Neural crest cell (in vitro differentiated cells): ENCODE measurements around the gene SRRM2. TPM values are rescaled to one million over a fixed set of nuclear protein-coding genes. Genes with fewer than 3 reads are reported as not detected.

Experiments
- DNase-seq: peaks from one replicate; pipeline ENCODE4 v3.0.0; 2021; ENCODE audit warnings: low read depth, mixed read lengths, low spot score
- H3K27ac Mint-ChIP-seq: one replicate; pipeline ENCODE4 v1.8.0; 2021; ENCODE audit warnings: mild to moderate bottlenecking, mixed read lengths; ENCODE audit not compliant: unreplicated experiment
- H3K27me3 Mint-ChIP-seq: 2 replicates; pipeline ENCODE4 v1.8.0; 2021; ENCODE audit warnings: low read depth, mild to moderate bottlenecking, mixed read lengths
- H3K36me3 Mint-ChIP-seq: 2 replicates; pipeline ENCODE4 v1.8.0; 2021; ENCODE audit warnings: low read depth, mild to moderate bottlenecking, mixed read lengths
- H3K4me1 Mint-ChIP-seq: 2 replicates; pipeline ENCODE4 v1.8.0; 2021; ENCODE audit warnings: mixed read lengths
- H3K4me3 Mint-ChIP-seq: one replicate; pipeline ENCODE4 v1.8.0; 2021; ENCODE audit warnings: mild to moderate bottlenecking, mixed read lengths
- H3K9me3 Mint-ChIP-seq: 2 replicates; pipeline ENCODE4 v1.8.0; 2021; ENCODE audit warnings: mixed read lengths
- total RNA-seq: library from RNA; stranded (reverse); gene quantifications from 2 replicates; pipeline ENCODE4 v1.2.1, GENCODE V29; 2021
- TF ChIP-seq, protein P1 (sequence below): fragments of 200-600 bp; sonication (generic); conservative IDR thresholded peaks from 2 replicates; pipeline ENCODE4 v1.5.0; 2021; ENCODE audit warnings: antibody characterized with exemption, mild to moderate bottlenecking

The SRRM2 gene
- total RNA-seq, 1 donor from 2014 or later = 803 TPM

DNA sequence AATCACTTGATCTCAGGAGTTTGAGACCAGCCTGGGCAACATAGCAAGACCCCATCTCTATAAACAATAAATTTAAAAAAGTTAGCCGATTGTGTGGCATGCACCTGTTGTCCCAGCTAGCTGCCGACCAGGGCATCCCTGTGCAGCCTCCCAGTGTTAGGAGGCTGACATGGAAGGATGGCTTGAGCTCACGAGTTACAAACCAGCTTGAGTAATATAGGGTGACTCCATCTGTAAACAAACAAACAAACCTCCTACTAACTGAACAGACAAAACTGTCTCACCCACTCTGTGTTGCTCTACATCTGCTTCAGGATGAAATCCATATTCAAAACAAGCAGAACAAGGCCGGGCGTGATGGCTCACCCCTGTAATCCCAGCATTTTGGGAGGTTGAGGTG lies 25.5 kb upstream of the SRRM2 start:
- no peak overlapping the region for H3K27ac Mint-ChIP-seq
- no peak overlapping the region for H3K4me3 Mint-ChIP-seq
- H3K27me3 Mint-ChIP-seq = peaks cover 7% of the 10 kb centered on the region
- no peaks in the 10 kb centered on the region for H3K36me3 Mint-ChIP-seq
- no peak for DNase-seq
- H3K4me1 Mint-ChIP-seq = no peaks in the 10 kb centered on the region
- TF ChIP-seq, protein P1, sequence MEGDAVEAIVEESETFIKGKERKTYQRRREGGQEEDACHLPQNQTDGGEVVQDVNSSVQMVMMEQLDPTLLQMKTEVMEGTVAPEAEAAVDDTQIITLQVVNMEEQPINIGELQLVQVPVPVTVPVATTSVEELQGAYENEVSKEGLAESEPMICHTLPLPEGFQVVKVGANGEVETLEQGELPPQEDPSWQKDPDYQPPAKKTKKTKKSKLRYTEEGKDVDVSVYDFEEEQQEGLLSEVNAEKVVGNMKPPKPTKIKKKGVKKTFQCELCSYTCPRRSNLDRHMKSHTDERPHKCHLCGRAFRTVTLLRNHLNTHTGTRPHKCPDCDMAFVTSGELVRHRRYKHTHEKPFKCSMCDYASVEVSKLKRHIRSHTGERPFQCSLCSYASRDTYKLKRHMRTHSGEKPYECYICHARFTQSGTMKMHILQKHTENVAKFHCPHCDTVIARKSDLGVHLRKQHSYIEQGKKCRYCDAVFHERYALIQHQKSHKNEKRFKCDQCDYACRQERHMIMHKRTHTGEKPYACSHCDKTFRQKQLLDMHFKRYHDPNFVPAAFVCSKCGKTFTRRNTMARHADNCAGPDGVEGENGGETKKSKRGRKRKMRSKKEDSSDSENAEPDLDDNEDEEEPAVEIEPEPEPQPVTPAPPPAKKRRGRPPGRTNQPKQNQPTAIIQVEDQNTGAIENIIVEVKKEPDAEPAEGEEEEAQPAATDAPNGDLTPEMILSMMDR = no peak
- H3K9me3 Mint-ChIP-seq = no peaks in the 10 kb centered on the region

DNA sequence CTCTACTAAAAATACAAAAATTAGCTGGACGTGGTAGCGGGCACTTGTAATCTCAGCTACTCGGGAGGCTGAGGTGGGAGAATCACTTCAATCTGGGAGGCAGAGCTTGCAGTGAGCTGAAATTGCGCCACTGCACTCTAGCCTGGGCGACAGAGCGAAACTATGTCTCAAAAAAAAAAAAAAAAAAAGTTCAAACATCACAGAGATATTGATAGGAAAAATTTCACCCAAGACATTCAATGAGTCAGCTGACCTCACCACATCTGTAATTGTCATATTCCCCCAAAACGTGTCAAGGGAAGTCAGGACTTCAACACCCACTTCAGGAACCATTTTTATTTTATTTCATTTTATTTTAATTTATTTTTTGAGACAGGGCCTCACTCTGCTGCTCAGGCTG lies 24.4 kb upstream of the SRRM2 start:
- Mint-ChIP-seq H3K27ac (no peak overlapping the region), H3K4me3 (no peak overlapping the region), H3K4me1 (no peaks in the 10 kb centered on the region), H3K36me3 (no peaks in the 10 kb centered on the region), H3K9me3 (no peaks in the 10 kb centered on the region), H3K27me3 (peaks cover 7% of the 10 kb centered on the region)
- no peak for DNase-seq
- TF ChIP-seq, protein P1 = no peak

DNA sequence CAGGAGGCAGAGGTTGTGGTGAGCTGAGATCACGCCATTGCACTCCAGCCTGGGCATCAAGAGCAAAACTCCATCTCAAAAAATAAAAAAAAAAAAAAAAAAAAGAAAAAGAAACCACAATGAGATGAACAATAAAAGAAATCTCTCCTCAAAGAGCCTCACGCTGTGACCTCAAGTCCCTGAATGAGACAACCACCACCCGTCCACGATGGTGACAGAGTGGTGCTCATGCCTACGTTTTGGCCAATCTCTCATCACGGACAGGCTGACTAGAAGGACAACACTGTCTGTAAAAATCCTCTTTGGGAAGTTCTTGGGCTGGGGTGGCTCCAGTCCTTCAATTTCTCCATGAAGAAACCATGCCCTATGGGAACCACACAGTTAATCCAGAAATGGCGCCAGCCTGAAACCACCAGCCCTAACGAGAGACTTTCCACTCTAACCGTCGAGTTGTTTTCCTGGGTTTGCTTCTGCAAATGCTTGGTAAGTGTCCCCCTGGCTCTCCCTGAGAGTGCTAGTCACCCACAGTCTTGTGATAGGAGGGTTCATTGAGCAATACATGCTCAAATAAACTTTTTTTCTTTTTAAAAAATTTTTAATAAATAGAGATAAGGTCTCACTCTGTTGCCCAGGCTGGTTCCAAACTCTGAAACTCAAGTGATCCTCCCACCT lies 17.5 kb upstream of the SRRM2 start:
- TF ChIP-seq, protein P1 = no peak
- no peak overlapping the region for H3K27ac Mint-ChIP-seq
- no peak overlapping the region for H3K4me3 Mint-ChIP-seq
- no peaks in the 10 kb centered on the region for H3K36me3 Mint-ChIP-seq
- no peaks in the 10 kb centered on the region for H3K9me3 Mint-ChIP-seq
- no peaks in the 10 kb centered on the region for H3K27me3 Mint-ChIP-seq
- no peaks in the 10 kb centered on the region for H3K4me1 Mint-ChIP-seq
- DNase-seq = no peak

DNA sequence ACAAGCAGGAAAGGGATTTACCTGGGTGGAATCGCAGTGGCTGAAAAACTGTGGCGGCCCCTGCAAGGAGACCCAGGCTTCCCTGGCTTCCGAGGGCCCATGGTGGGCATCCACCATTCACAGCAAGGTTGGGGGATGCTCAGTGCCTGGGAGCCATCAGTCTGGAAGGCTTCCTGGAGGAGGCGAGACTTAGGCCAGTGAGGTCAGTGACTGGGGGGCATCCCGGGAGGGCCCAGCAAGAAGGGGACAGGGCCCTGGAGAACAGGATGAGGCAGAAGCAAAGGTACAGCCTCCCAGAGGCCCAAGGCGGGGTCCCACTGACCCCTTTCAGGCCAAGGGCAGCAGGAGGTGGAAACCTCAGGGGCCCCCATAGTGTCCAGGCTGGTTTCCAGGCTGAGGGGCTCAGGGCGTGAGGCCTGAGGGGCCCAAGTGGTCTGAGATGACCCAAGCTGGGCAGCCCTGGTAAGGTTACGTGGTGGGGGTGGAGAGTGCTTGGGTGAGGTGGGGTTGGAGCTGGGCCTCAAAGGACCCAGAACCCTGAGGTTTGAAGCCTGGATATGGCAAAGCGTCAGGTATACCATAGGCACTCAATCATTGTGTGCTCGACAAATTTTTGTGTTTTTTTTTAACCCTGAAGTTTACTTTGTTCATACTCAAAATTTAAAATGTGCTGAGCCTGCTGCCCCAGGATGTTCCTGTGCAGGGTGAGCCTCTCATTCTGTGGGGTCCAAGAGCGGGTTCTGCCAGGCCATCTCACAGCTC lies 15.8 kb upstream of the SRRM2 start:
- H3K27me3 Mint-ChIP-seq = no peaks in the 10 kb centered on the region
- H3K9me3 Mint-ChIP-seq = no peaks in the 10 kb centered on the region
- no peak overlapping the region for H3K4me3 Mint-ChIP-seq
- TF ChIP-seq, protein P1 = no peak
- DNase-seq = no peak
- no peaks in the 10 kb centered on the region for H3K36me3 Mint-ChIP-seq
- H3K27ac Mint-ChIP-seq = peak overlapping the region; percentile 35
- no peaks in the 10 kb centered on the region for H3K4me1 Mint-ChIP-seq

DNA sequence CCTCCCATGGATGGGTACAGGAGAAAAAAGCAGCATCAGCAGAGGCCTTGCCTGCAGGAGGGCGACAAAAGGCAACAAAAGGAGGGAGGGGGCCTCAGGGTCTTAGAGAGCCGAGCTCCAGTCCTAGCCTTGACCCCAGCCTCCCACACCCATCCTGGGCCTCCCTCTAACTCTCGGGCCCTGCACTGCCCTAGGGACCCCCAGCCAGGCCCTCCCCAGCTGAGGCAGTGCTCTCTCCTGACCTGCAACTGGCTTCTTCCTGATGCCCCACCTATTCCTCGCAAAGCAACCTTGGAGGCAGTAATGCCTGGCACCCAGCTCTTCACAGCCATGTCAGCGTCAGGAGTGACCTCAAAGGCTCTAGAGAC lies 15.2 kb upstream of the SRRM2 start:
- H3K9me3 Mint-ChIP-seq = no peaks in the 10 kb centered on the region
- TF ChIP-seq, protein P1 = no peak
- H3K36me3 Mint-ChIP-seq = no peaks in the 10 kb centered on the region
- H3K4me1 Mint-ChIP-seq = no peaks in the 10 kb centered on the region
- peak overlapping the region; percentile 43 for H3K27ac Mint-ChIP-seq
- H3K4me3 Mint-ChIP-seq = no peak overlapping the region
- no peak for DNase-seq
- H3K27me3 Mint-ChIP-seq = no peaks in the 10 kb centered on the region
